ENCODE results near the gene TLR10. TPM values are rescaled to one million over a fixed set of nuclear protein-coding genes. Genes with fewer than 3 reads are reported as not detected.

Gene TLR10
- total RNA-seq, 2 experiments from 2014 or later: not detected

DNA sequence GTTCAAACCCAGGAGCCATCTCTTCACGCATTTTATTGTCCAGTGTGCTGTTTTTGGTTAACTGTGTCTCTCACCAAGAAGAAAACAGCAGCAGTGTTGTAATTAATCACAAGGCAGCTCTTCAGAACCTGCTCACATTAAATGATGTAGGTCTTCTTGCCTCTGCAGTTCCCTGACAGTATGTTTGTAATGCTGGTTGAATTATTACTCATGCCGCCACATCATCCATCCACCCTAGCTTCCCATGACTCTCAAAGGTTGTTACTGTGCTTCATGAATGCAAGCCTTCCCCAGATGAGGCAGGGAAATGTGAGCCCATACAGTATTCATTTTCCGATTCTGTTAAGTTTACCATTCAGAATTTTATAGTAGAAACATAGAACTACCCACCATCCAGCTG, 17.4 kb downstream of the TLR10 start:
- DNase-seq (peak in 1 of 14 experiments; percentile 28), ATAC-seq (ENCODE audit: poor library complexity) (no peak)
- H3K27me3 Mint-ChIP-seq: no peaks in the 10 kb centered on the region
- H3K9me3 Mint-ChIP-seq: no peaks in the 10 kb centered on the region
- H3K4me3 Mint-ChIP-seq: no peak overlapping the region
- peaks cover 14% of the 10 kb centered on the region for H3K4me1 Mint-ChIP-seq (ENCODE audit: low read depth)
- CTCF ChIA-PET: no interaction called here
- H3K27ac Mint-ChIP-seq: no peak overlapping the region
- H3K4me1 ChIP-seq (ENCODE audit: insufficient read depth, low read length): peaks cover 7% of the 10 kb centered on the region
- H3K36me3 Mint-ChIP-seq (ENCODE audit: low read depth): no peaks in the 10 kb centered on the region
- peaks cover 0 to 12% of the 10 kb centered on the region in 2 experiments for H3K9me3 ChIP-seq (ENCODE audit: control insufficient read depth in 1 of 2, insufficient read depth in 1 of 2, low read length in 2 of 2)
- no peak overlapping the region for H3K27ac ChIP-seq (ENCODE audit: low read depth in 1 of 2, low read length in 2 of 2)
- no peaks in the 10 kb centered on the region for H3K36me3 ChIP-seq (ENCODE audit: insufficient read depth, low read length)
- H3K4me3 ChIP-seq (ENCODE audit: low read length): no peak overlapping the region
- H3K27me3 ChIP-seq (ENCODE audit: control insufficient read depth in 1 of 2, insufficient read depth in 2 of 2, low read length in 2 of 2): no peaks in the 10 kb centered on the region
- POLR2A ChIA-PET: no interaction called here
- intact Hi-C loops (cut with DNase I, micrococcal nuclease): no loop called here
- TF ChIP-seq, protein P1, sequence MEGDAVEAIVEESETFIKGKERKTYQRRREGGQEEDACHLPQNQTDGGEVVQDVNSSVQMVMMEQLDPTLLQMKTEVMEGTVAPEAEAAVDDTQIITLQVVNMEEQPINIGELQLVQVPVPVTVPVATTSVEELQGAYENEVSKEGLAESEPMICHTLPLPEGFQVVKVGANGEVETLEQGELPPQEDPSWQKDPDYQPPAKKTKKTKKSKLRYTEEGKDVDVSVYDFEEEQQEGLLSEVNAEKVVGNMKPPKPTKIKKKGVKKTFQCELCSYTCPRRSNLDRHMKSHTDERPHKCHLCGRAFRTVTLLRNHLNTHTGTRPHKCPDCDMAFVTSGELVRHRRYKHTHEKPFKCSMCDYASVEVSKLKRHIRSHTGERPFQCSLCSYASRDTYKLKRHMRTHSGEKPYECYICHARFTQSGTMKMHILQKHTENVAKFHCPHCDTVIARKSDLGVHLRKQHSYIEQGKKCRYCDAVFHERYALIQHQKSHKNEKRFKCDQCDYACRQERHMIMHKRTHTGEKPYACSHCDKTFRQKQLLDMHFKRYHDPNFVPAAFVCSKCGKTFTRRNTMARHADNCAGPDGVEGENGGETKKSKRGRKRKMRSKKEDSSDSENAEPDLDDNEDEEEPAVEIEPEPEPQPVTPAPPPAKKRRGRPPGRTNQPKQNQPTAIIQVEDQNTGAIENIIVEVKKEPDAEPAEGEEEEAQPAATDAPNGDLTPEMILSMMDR (IDR thresholded peaks at IDR 0.05): no peak

DNA sequence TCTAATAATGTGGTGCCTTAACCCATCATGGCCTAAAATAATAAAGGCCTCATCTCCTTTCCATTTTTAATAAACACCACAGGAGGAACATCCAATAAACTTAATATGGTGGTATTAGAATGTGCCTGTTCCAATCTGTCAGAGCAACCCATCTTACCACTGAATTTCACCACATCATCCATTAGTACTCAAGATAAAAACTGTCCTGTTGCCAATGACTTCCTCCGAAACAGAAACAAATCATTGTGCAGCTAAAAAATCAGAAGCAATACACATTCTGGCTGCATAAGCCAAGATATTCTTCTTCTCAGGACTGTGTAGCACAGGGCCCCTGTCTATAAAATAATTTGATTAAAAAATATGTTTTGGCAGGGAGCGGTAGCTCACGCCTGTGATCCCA, 18.5 kb downstream of the TLR10 start:
- no peak overlapping the region for H3K4me3 ChIP-seq (ENCODE audit: low read length)
- DNase-seq (no peak), ATAC-seq (ENCODE audit: poor library complexity) (no peak)
- CTCF ChIA-PET: no interaction called here
- H3K9me3 Mint-ChIP-seq: no peaks in the 10 kb centered on the region
- intact Hi-C loops (cut with DNase I, micrococcal nuclease): loop anchor here in 1 of 2 experiments (5.0 kb wide), 1 partner anchor 38 kb away; the partner anchor contains the start of gene TLR1
- H3K4me1 ChIP-seq (ENCODE audit: insufficient read depth, low read length): peaks cover 10% of the 10 kb centered on the region
- no peaks in the 10 kb centered on the region for H3K36me3 Mint-ChIP-seq (ENCODE audit: low read depth)
- H3K27me3 Mint-ChIP-seq: no peaks in the 10 kb centered on the region
- TF ChIP-seq, protein P1 (IDR thresholded peaks at IDR 0.05): no peak
- H3K4me1 Mint-ChIP-seq (ENCODE audit: low read depth): peaks cover 14% of the 10 kb centered on the region
- H3K4me3 Mint-ChIP-seq: no peak overlapping the region
- peaks cover 0 to 12% of the 10 kb centered on the region in 2 experiments for H3K9me3 ChIP-seq (ENCODE audit: control insufficient read depth in 1 of 2, insufficient read depth in 1 of 2, low read length in 2 of 2)
- H3K27ac Mint-ChIP-seq: no peak overlapping the region
- no peaks in the 10 kb centered on the region for H3K36me3 ChIP-seq (ENCODE audit: insufficient read depth, low read length)
- no peaks in the 10 kb centered on the region for H3K27me3 ChIP-seq (ENCODE audit: control insufficient read depth in 1 of 2, insufficient read depth in 2 of 2, low read length in 2 of 2)
- H3K27ac ChIP-seq (ENCODE audit: low read depth in 1 of 2, low read length in 2 of 2): no peak overlapping the region
- POLR2A ChIA-PET: no interaction called here

DNA sequence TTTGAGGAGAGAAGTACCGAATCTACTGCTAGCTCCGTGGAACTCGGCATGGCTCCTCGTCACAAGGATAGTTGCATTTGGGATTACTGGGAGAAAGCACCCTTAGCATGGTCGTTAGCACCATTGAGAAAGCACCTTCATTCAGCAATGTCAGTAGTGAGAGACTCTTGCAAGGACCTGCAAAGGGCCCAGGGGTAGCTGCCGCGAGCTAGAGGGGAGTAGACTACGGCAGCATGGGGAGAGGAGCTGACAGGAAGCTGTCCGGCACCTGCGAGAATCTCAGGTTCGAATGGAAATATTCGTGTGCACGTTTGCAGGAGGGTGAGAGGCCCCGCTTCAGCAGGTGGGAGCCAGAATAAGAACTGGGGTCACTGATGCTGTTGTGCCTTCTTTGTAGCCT, 20.2 kb downstream of the TLR10 start:
- H3K27ac Mint-ChIP-seq: no peak overlapping the region
- POLR2A ChIA-PET: no interaction called here
- H3K4me1 ChIP-seq (ENCODE audit: insufficient read depth, low read length): peaks cover 11% of the 10 kb centered on the region
- H3K27me3 ChIP-seq (ENCODE audit: control insufficient read depth in 1 of 2, insufficient read depth in 2 of 2, low read length in 2 of 2): no peaks in the 10 kb centered on the region
- H3K9me3 ChIP-seq (ENCODE audit: control insufficient read depth in 1 of 2, insufficient read depth in 1 of 2, low read length in 2 of 2): peaks cover 0 to 12% of the 10 kb centered on the region in 2 experiments
- H3K27ac ChIP-seq (ENCODE audit: low read depth in 1 of 2, low read length in 2 of 2): no peak overlapping the region
- no peak overlapping the region for H3K4me3 ChIP-seq (ENCODE audit: low read length)
- H3K4me1 Mint-ChIP-seq (ENCODE audit: low read depth): peaks cover 14% of the 10 kb centered on the region
- no peak overlapping the region for H3K4me3 Mint-ChIP-seq
- no peaks in the 10 kb centered on the region for H3K27me3 Mint-ChIP-seq
- no peaks in the 10 kb centered on the region for H3K36me3 ChIP-seq (ENCODE audit: insufficient read depth, low read length)
- TF ChIP-seq, protein P1 (IDR thresholded peaks at IDR 0.05): no peak
- CTCF ChIA-PET: interaction anchor here (4.5 kb wide), 1 partner anchor 98 kb away, joined by 30 read pairs; no protein-coding TSS in a partner anchor
- intact Hi-C loops (cut with DNase I, micrococcal nuclease): loop anchor here in 1 of 2 experiments (5.0 kb wide), 1 partner anchor 40 kb away; the partner anchor contains the start of gene TLR1
- no peak for ATAC-seq (ENCODE audit: poor library complexity)
- no peaks in the 10 kb centered on the region for H3K9me3 Mint-ChIP-seq
- no peaks in the 10 kb centered on the region for H3K36me3 Mint-ChIP-seq (ENCODE audit: low read depth)
- no peak for DNase-seq

All from CD4-positive, alpha-beta T cell (primary cell).